GM12878 (cell line): ENCODE results near the gene C1QTNF1. TPM values are rescaled to one million over a fixed set of nuclear protein-coding genes. Genes with fewer than 3 reads are reported as not detected.

Experiments used
- ATAC-seq: fragments of 200-7000 bp; cut with Tn5 transposase; 3 replicates; pipeline ENCODE4 v1.9.1; 2020; ENCODE audit warnings: mild to moderate bottlenecking, moderate library complexity
- BruUV-seq: library from RNA; stranded (reverse); fragments of 400-500 nt; replicated peaks from 2 replicates; lab custom pipeline; 2021; lab: Mats Ljungman, UMichigan
- CTCF ChIA-PET: fragments of 300-600 bp; sonication (Branson Sonifier 250); formaldehyde crosslinking; extraction: SDS; loops from one replicate; lab custom pipeline; 2021; ENCODE audit warnings: inconsistent platforms; lab: Yijun Ruan, JAX
- POLR2A ChIA-PET: fragments of 350-600 bp; formaldehyde crosslinking; extraction: SDS; loops from one replicate; lab custom pipeline; 2021; ENCODE audit warnings: inconsistent platforms; lab: Charles Lee
- RAD21 ChIA-PET: fragments of 300-600 bp; sonication (Branson Sonifier 250); formaldehyde crosslinking; loops from one replicate; lab custom pipeline; 2023; ENCODE audit warnings: antibody characterized with exemption; ENCODE audit not compliant: unreplicated experiment; lab: Charles Lee
- SMC1A ChIA-PET: fragments of 300-600 bp; sonication (Branson Sonifier 250); formaldehyde crosslinking; loops from one replicate; lab custom pipeline; 2023; ENCODE audit not compliant: unreplicated experiment, uncharacterized antibody; lab: Charles Lee
- DNase-seq: peaks from one replicate; pipeline ENCODE4 v3.0.0-alpha.2; 2011; ENCODE audit warnings: low read depth, low spot score
- FAIRE-seq: peaks from 3 replicates; lab custom pipeline; 2011; peaks lifted over from hg19 to GRCh38; lab: Jason Lieb, UNC
- H2AFZ ChIP-seq: 2 replicates; pipeline ENCODE4 v1.6.0; 2011; ENCODE audit warnings: low read depth, low read length, control low read depth; ENCODE audit not compliant: control insufficient read depth
- H3K27ac ChIP-seq: 2 replicates; pipeline ENCODE4 v1.5.1; 2011; ENCODE audit warnings: control low read depth; ENCODE audit not compliant: control insufficient read depth, insufficient read depth
- H3K27me3 ChIP-seq, 2 experiments: replicated peaks in 1 of 2; 2 replicates each; pipeline versions ENCODE4 v1.6.0 to v1.6.1; 2011; ENCODE audit warnings: low read length in 1 of 2; ENCODE audit not compliant: control insufficient read depth in 2 of 2, insufficient read depth in 2 of 2
- H3K36me3 ChIP-seq, 2 experiments: 2 replicates each; pipeline ENCODE4 v1.5.1; 2011; ENCODE audit warnings: low read length in 1 of 2; ENCODE audit not compliant: control insufficient read depth in 2 of 2, insufficient read depth in 2 of 2
- H3K4me1 ChIP-seq: 2 replicates; pipeline ENCODE4 v1.6.1; 2011; ENCODE audit warnings: mild to moderate bottlenecking, low read length, moderate library complexity, mixed read lengths; ENCODE audit not compliant: control insufficient read depth, insufficient read depth
- H3K4me2 ChIP-seq: 2 replicates; pipeline ENCODE4 v1.6.0; 2011; ENCODE audit warnings: control low read depth; ENCODE audit not compliant: control insufficient read depth, insufficient read depth
- H3K4me3 ChIP-seq: fragments of 200-600 bp; sonication (generic); 2 replicates; pipeline ENCODE4 v1.5.1; 2016
- H3K79me2 ChIP-seq: 2 replicates; pipeline ENCODE4 v1.6.0; 2011; ENCODE audit warnings: low read length; ENCODE audit not compliant: control insufficient read depth, insufficient read depth
- H3K9ac ChIP-seq: 2 replicates; pipeline ENCODE4 v1.8.0; 2011; ENCODE audit warnings: low read length, control low read depth, mixed read lengths; ENCODE audit not compliant: control insufficient read depth, insufficient read depth
- H3K9me3 ChIP-seq: replicated peaks from 3 replicates; pipeline ENCODE4 v1.5.1; 2011; ENCODE audit warnings: mild to moderate bottlenecking, low read length; ENCODE audit not compliant: control insufficient read depth, insufficient read depth
- H4K20me1 ChIP-seq: 2 replicates; pipeline ENCODE4 v1.6.0; 2011; ENCODE audit not compliant: control insufficient read depth, insufficient read depth
- POLR2AphosphoS2 ChIP-seq: IDR thresholded peaks from 2 replicates; pipeline ENCODE4 v1.6.1; 2011; ENCODE audit warnings: low read depth, mild to moderate bottlenecking, low read length, improper control_type of control experiment, moderate library complexity
- RB1 ChIP-seq: fragments of 450-650 bp; formaldehyde crosslinking; IDR thresholded peaks from 2 replicates; pipeline ENCODE4 v1.6.1; 2017; ENCODE audit warnings: mild to moderate bottlenecking, borderline replicate concordance
- YY1 ChIP-seq: IDR thresholded peaks from 2 replicates; pipeline ENCODE4 v1.6.1; 2011; ENCODE audit warnings: low read depth, mild to moderate bottlenecking, low read length
- ZZZ3 ChIP-seq: IDR thresholded peaks from 2 replicates; pipeline ENCODE4 v1.6.1; 2011; ENCODE audit warnings: low read depth; ENCODE audit not compliant: control insufficient read depth, insufficient read length
- WGBS: methylation state at CpG from one replicate; pipeline ENCODE4 v1.1.6; 2016; ENCODE audit warnings: low lambda C conversion rate; ENCODE audit not compliant: insufficient replicate concordance, insufficient coverage; ENCODE audit errors: missing lambda C conversion rate; 5-methylcytosine and 5-hydroxymethylcytosine counted together
- in situ Hi-C: fragments of 300-500 bp; cut with MboI; formaldehyde crosslinking; loops from 9 replicates; pipeline ENCODE4 v1.14.3; 2018; ENCODE audit warnings: mixed read lengths
- intact Hi-C: fragments of 100-400 bp; cut with micrococcal nuclease; formaldehyde crosslinking; loops from one replicate; pipeline ENCODE4 v1.14.2; 2022; ENCODE audit not compliant: unreplicated experiment
- polyA plus RNA-seq, 11 experiments: library from polyadenylated mRNA; depleted of rRNA in 4 of 11; unstranded in 6 of 11; stranded (reverse) in 5 of 11; fragments of >200 nt; fragmentation: Nextera tagmentation in 4 of 11; fragmentation: Illumina TruSeq in 1 of 11; extraction: Ambion mirVana in 4 of 11; extraction: Trizol in 1 of 11; gene quantifications; 1 replicate in 1 of 11; 2 replicates in 10 of 11; pipeline versions ENCODE4 v1.2.1 to v1.2.3, GENCODE V29; 2011 to 2016; ENCODE audit warnings: inconsistent platforms in 2 of 11, missing spikeins in 2 of 11, low read depth in 1 of 11
- total RNA-seq, 4 experiments: library from RNA; depleted of rRNA in 3 of 4; stranded (reverse); fragments of >200 nt in 3 of 4; fragmentation: Illumina TruSeq in 1 of 4; extraction: Trizol in 1 of 4; gene quantifications; 2 replicates each; pipeline versions ENCODE4 v1.2.1 to v1.2.3, GENCODE V29; 2013 to 2021
- TF ChIP-seq, protein P1 (sequence below): fragments of 450-650 bp; IDR thresholded peaks from 2 replicates; pipeline ENCODE4 v1.6.1; 2017; ENCODE audit warnings: mild to moderate bottlenecking, moderate library complexity
- TF ChIP-seq, protein P2 (sequence below): fragments of 450-650 bp; IDR thresholded peaks from 2 replicates; pipeline ENCODE4 v1.6.1; 2017; ENCODE audit warnings: mild to moderate bottlenecking, low read depth, inconsistent platforms; ENCODE audit not compliant: poor library complexity, severe bottlenecking
- TF ChIP-seq, protein P3 (sequence below): IDR thresholded peaks from 2 replicates; pipeline ENCODE4 v1.6.1; 2012; ENCODE audit warnings: mild to moderate bottlenecking, low read depth, low read length

The C1QTNF1 gene
- total and polyA plus RNA-seq, 10 of the 15 experiments (the other 5 are each of a cell fraction or from before 2014, with no cell fraction given): 0.05 to 1.1 (median 0.15) TPM; not detected in 4

DNA sequence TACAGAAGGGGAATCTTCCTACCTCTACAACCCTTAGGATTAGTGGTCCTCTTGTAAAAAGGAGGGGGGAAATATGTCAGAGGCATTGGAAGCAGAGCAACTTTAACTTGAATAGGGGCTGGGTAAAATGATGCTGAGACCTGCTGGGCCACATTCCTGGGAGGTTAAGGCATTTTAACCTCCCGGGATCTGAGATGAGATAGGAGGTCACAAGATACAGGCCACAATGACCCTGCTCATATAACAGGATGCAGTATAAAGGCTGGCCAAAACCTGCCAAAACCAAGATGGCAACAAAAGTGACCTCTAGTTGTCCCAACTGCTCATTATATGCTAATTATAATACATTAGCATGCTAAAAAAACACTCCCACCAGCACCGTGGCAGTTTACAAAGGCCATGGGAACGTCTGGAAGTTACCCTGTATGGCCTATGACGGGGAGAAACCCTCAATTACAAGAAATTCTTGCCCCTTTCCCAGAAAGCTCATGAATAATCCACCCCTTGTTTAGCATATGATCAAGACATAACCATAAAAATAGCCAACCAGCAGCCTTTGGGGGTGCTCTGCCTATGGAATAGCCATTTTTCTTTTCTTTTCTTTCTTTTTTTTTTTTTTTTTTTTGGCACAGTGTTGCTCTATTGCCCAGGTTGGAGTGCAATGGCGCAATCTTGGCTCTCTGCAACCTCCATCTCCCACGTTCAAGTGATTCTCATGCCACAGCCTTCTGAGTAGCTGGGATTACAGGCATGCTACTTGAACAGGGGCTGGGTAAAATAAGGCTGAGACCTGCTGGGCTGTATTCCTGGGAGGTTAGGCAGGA, 6.2 kb upstream of the C1QTNF1 start:
- intact Hi-C loops: no loop called here
- no peak for TF ChIP-seq RB1
- TF ChIP-seq, protein P1, sequence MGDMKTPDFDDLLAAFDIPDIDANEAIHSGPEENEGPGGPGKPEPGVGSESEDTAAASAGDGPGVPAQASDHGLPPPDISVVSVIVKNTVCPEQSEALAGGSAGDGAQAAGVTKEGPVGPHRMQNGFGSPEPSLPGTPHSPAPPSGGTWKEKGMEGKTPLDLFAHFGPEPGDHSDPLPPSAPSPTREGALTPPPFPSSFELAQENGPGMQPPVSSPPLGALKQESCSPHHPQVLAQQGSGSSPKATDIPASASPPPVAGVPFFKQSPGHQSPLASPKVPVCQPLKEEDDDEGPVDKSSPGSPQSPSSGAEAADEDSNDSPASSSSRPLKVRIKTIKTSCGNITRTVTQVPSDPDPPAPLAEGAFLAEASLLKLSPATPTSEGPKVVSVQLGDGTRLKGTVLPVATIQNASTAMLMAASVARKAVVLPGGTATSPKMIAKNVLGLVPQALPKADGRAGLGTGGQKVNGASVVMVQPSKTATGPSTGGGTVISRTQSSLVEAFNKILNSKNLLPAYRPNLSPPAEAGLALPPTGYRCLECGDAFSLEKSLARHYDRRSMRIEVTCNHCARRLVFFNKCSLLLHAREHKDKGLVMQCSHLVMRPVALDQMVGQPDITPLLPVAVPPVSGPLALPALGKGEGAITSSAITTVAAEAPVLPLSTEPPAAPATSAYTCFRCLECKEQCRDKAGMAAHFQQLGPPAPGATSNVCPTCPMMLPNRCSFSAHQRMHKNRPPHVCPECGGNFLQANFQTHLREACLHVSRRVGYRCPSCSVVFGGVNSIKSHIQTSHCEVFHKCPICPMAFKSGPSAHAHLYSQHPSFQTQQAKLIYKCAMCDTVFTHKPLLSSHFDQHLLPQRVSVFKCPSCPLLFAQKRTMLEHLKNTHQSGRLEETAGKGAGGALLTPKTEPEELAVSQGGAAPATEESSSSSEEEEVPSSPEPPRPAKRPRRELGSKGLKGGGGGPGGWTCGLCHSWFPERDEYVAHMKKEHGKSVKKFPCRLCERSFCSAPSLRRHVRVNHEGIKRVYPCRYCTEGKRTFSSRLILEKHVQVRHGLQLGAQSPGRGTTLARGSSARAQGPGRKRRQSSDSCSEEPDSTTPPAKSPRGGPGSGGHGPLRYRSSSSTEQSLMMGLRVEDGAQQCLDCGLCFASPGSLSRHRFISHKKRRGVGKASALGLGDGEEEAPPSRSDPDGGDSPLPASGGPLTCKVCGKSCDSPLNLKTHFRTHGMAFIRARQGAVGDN: no peak
- TF ChIP-seq, protein P2, sequence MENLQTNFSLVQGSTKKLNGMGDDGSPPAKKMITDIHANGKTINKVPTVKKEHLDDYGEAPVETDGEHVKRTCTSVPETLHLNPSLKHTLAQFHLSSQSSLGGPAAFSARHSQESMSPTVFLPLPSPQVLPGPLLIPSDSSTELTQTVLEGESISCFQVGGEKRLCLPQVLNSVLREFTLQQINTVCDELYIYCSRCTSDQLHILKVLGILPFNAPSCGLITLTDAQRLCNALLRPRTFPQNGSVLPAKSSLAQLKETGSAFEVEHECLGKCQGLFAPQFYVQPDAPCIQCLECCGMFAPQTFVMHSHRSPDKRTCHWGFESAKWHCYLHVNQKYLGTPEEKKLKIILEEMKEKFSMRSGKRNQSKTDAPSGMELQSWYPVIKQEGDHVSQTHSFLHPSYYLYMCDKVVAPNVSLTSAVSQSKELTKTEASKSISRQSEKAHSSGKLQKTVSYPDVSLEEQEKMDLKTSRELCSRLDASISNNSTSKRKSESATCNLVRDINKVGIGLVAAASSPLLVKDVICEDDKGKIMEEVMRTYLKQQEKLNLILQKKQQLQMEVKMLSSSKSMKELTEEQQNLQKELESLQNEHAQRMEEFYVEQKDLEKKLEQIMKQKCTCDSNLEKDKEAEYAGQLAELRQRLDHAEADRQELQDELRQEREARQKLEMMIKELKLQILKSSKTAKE: no peak
- no peak for TF ChIP-seq YY1
- no peak for TF ChIP-seq ZZZ3
- TF ChIP-seq, protein P3, sequence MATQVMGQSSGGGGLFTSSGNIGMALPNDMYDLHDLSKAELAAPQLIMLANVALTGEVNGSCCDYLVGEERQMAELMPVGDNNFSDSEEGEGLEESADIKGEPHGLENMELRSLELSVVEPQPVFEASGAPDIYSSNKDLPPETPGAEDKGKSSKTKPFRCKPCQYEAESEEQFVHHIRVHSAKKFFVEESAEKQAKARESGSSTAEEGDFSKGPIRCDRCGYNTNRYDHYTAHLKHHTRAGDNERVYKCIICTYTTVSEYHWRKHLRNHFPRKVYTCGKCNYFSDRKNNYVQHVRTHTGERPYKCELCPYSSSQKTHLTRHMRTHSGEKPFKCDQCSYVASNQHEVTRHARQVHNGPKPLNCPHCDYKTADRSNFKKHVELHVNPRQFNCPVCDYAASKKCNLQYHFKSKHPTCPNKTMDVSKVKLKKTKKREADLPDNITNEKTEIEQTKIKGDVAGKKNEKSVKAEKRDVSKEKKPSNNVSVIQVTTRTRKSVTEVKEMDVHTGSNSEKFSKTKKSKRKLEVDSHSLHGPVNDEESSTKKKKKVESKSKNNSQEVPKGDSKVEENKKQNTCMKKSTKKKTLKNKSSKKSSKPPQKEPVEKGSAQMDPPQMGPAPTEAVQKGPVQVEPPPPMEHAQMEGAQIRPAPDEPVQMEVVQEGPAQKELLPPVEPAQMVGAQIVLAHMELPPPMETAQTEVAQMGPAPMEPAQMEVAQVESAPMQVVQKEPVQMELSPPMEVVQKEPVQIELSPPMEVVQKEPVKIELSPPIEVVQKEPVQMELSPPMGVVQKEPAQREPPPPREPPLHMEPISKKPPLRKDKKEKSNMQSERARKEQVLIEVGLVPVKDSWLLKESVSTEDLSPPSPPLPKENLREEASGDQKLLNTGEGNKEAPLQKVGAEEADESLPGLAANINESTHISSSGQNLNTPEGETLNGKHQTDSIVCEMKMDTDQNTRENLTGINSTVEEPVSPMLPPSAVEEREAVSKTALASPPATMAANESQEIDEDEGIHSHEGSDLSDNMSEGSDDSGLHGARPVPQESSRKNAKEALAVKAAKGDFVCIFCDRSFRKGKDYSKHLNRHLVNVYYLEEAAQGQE: no peak
- no peak for TF ChIP-seq POLR2AphosphoS2

More for the DNA sequence above, 6.2 kb upstream of the C1QTNF1 start:
- no peak overlapping the region for H3K27ac ChIP-seq
- no peak overlapping the region for H3K9ac ChIP-seq
- ChIA-PET CTCF (interaction anchor here (0.6 to 1.0 kb wide), 3 partner anchors 17 to 419 kb away, joined by 3 read pairs; no protein-coding TSS in a partner anchor), POLR2A (no interaction called here), SMC1A (no interaction called here), RAD21 (no interaction called here)
- FAIRE-seq: no peak
- BruUV-seq: no TSS peak
- H3K36me3 ChIP-seq: no peaks in the 10 kb centered on the region
- H4K20me1 ChIP-seq: no peaks in the 10 kb centered on the region
- H3K9me3 ChIP-seq: no peaks in the 10 kb centered on the region
- 27% methylated on average over 6 of the region's 6 CpGs for WGBS
- no peaks in the 10 kb centered on the region for H3K79me2 ChIP-seq
- DNase-seq: no peak
- ATAC-seq: no peak
- H3K4me3 ChIP-seq: no peak overlapping the region
- H3K4me1 ChIP-seq: no peaks in the 10 kb centered on the region
- peaks cover 1 to 6% of the 10 kb centered on the region in 2 experiments; a peak in 3 of 4 replicates for H3K27me3 ChIP-seq
- H3K4me2 ChIP-seq: no peak overlapping the region
- in situ Hi-C loops: no loop called here
- H2AFZ ChIP-seq: no peak overlapping the region
